OCI-LY7 (cell line): Measurements from ENCODE around the gene SPCS1. TPM values are rescaled to one million over a fixed set of nuclear protein-coding genes. Genes with fewer than 3 reads are reported as not detected.
A peak's percentile ranks its signal among the peaks of the same experiment; 100 is the strongest.

Experiments
- BruUV-seq: library from RNA; stranded (reverse); fragments of 400-500 nt; replicated peaks from 2 replicates; lab custom pipeline; 2021; lab: Mats Ljungman, UMichigan
- CTCF ChIA-PET: fragments of 300-600 bp; sonication (Branson Sonifier 250); formaldehyde crosslinking; loops from one replicate; lab custom pipeline; 2022; ENCODE audit warnings: antibody characterized with exemption; ENCODE audit not compliant: unreplicated experiment; lab: Charles Lee
- POLR2A ChIA-PET: fragments of 300-600 bp; sonication (Branson Sonifier 250); formaldehyde crosslinking; loops from one replicate; lab custom pipeline; 2022; ENCODE audit warnings: antibody characterized with exemption; lab: Charles Lee
- DNase-seq: peaks from one replicate; pipeline ENCODE4 v3.0.0-alpha.2; 2015; ENCODE audit warnings: low spot score
- H2AFZ ChIP-seq: fragments of 200-600 bp; sonication (generic), shearing (Covaris generic); 2 replicates; pipeline ENCODE4 v1.6.1; 2014; ENCODE audit warnings: mild to moderate bottlenecking, antibody characterized with exemption, low read length, moderate library complexity
- H3K27ac ChIP-seq: fragments of 200-600 bp; sonication (generic); 2 replicates; pipeline ENCODE4 v1.5.1; 2014; ENCODE audit warnings: mixed run types, low read depth, mild to moderate bottlenecking, moderate library complexity, low read length, inconsistent platforms; ENCODE audit not compliant: poor library complexity, severe bottlenecking
- H3K36me3 ChIP-seq: fragments of 200-600 bp; sonication (generic); 2 replicates; pipeline ENCODE4 v1.6.1; 2014; ENCODE audit warnings: mild to moderate bottlenecking, antibody characterized with exemption, low read length, moderate library complexity, mixed read lengths; ENCODE audit not compliant: insufficient read depth
- H3K4me1 ChIP-seq: fragments of 200-600 bp; sonication (generic); 2 replicates; pipeline ENCODE4 v1.5.1; 2014; ENCODE audit warnings: mild to moderate bottlenecking, low read length; ENCODE audit not compliant: insufficient read depth, poor library complexity, severe bottlenecking
- H3K4me2 ChIP-seq: fragments of 200-600 bp; sonication (generic); 2 replicates; pipeline ENCODE4 v1.6.1; 2014; ENCODE audit warnings: mild to moderate bottlenecking, low read length
- H3K4me3 ChIP-seq: fragments of 200-600 bp; sonication (generic); 2 replicates; pipeline ENCODE4 v1.5.1; 2014; ENCODE audit warnings: mild to moderate bottlenecking, low read depth, low read length; ENCODE audit not compliant: poor library complexity, severe bottlenecking
- H3K79me2 ChIP-seq: fragments of 200-600 bp; sonication (generic); 2 replicates; pipeline ENCODE4 v1.6.1; 2016; ENCODE audit warnings: low read depth, mild to moderate bottlenecking, low read length, moderate library complexity, mixed read lengths; ENCODE audit not compliant: insufficient read depth
- H3K9me2 ChIP-seq: fragments of 200-600 bp; sonication (generic); 2 replicates; pipeline ENCODE4 v1.6.1; 2016; ENCODE audit warnings: mild to moderate bottlenecking, low read length, mixed read lengths; ENCODE audit not compliant: insufficient read depth
- H3K9me3 ChIP-seq: fragments of 200-600 bp; sonication (generic); 2 replicates; pipeline ENCODE4 v1.6.1; 2014; ENCODE audit warnings: mild to moderate bottlenecking, mixed run types, low read length, mixed read lengths
- H4K20me1 ChIP-seq: fragments of 200-600 bp; sonication (generic); 2 replicates; pipeline ENCODE4 v1.6.1; 2014; ENCODE audit warnings: mild to moderate bottlenecking, antibody characterized with exemption, low read length, moderate library complexity, mixed read lengths; ENCODE audit not compliant: insufficient read depth
- EZH2phosphoT487 ChIP-seq: fragments of 200-600 bp; sonication (generic); IDR thresholded peaks from 2 replicates; pipeline ENCODE4 v1.6.1; 2018; ENCODE audit warnings: low read depth, borderline replicate concordance, mild to moderate bottlenecking, mixed run types, antibody characterized with exemption, low read length, moderate library complexity, mixed read lengths
- intact Hi-C: fragments of 100-400 bp; cut with micrococcal nuclease; formaldehyde crosslinking; loops from one replicate; pipeline ENCODE4 v1.10.0; 2022; ENCODE audit not compliant: unreplicated experiment
- total RNA-seq, 2 experiments: library from RNA; depleted of rRNA in 1 of 2; stranded (reverse); fragments of >200 nt in 1 of 2; shearing (Covaris generic) in 1 of 2; gene quantifications; 2 replicates each; pipeline ENCODE4 v1.2.3, GENCODE V29; 2014 to 2022
- TF ChIP-seq, protein P1 (sequence below): fragments of 200-600 bp; sonication (generic); conservative IDR thresholded peaks from 2 replicates; pipeline ENCODE4 v1.5.1; 2014; ENCODE audit warnings: mild to moderate bottlenecking, antibody characterized with exemption, low read length, moderate library complexity, mixed read lengths

Gene SPCS1
- total RNA-seq, 2 experiments from 2014 or later, result 58.1 to 81.6 TPM

DNA sequence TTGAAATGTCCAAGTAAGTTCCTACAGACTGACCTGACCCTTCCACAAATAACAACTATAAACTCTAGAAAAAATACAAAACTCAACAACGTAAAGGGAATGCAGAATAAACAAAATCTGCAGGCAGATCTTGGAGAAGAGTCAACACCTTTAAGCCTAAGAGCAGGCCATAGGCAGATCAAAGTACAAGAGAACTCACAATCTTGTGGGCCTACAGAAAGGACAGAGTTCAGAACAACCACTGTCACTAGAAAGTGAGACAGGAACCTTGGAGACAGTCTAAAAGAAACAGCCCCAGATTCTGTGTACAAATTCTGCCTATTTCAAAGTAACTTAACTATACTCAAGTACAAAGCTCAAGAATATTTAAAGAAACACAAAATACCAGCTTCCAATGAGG lies 33.8 kb downstream of the SPCS1 start:
- peaks cover 89% of the 10 kb centered on the region for H3K36me3 ChIP-seq
- TF ChIP-seq, protein P1, sequence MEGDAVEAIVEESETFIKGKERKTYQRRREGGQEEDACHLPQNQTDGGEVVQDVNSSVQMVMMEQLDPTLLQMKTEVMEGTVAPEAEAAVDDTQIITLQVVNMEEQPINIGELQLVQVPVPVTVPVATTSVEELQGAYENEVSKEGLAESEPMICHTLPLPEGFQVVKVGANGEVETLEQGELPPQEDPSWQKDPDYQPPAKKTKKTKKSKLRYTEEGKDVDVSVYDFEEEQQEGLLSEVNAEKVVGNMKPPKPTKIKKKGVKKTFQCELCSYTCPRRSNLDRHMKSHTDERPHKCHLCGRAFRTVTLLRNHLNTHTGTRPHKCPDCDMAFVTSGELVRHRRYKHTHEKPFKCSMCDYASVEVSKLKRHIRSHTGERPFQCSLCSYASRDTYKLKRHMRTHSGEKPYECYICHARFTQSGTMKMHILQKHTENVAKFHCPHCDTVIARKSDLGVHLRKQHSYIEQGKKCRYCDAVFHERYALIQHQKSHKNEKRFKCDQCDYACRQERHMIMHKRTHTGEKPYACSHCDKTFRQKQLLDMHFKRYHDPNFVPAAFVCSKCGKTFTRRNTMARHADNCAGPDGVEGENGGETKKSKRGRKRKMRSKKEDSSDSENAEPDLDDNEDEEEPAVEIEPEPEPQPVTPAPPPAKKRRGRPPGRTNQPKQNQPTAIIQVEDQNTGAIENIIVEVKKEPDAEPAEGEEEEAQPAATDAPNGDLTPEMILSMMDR, result no peak
- TF ChIP-seq EZH2phosphoT487, result no peak

DNA sequence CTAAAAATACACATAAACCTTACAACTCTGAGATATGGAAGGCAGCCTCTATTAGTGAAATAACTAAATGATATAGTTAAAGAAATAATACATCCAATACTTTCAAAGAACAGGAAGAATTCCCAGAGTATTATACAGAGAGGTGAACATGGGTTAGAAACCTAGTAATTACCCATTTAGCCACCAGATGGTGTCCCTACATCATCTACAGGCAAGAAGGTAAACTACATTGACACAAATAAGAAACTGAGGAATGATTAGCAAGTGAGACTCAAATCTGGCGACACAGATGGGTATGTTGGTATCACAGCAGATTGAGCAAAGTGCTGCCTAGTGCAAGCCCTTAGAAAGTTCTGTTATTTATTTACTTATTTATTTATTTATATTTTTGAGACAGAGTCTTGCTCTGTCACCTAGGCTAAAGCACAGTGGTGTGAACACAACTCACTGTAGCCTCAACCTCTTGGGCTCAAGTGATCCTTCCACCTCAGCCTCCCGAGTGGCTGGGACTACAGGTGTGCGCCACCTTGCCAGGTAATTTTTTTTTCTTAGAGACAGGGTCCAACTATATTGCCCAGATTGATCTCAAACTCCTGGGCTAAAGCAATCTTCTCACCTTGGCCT lies 36.6 kb downstream of the SPCS1 start:
- Histone ChIP-seq H3K4me3 (no peak overlapping the region), H3K27ac (no peak overlapping the region), H2AFZ (no peak overlapping the region), H4K20me1 (no peaks in the 10 kb centered on the region), H3K9me3 (no peaks in the 10 kb centered on the region), H3K4me2 (no peak overlapping the region), H3K36me3 (peaks cover 87% of the 10 kb centered on the region), H3K4me1 (no peaks in the 10 kb centered on the region), H3K9me2 (no peaks in the 10 kb centered on the region), H3K79me2 (no peaks in the 10 kb centered on the region)
- peak; percentile 48 for DNase-seq
- TSS peak; percentile 53 for BruUV-seq
- POLR2A ChIA-PET, result interaction anchor here (1.1 kb wide), 1 partner anchor 29 kb away, joined by 3 read pairs; the partner anchor contains the start of gene NEK4
- TF ChIP-seq EZH2phosphoT487, result no peak
- TF ChIP-seq, protein P1, result peak; percentile 85
- CTCF ChIA-PET, result no interaction called here
- intact Hi-C loops, result loop anchor here (2.0 to 5.0 kb wide), 2 partner anchors 78 to 330 kb away; no protein-coding TSS in a partner anchor

More for the DNA sequence above, 33.8 kb downstream of the SPCS1 start:
- no peak for DNase-seq
- Histone ChIP-seq H3K4me3 (no peak overlapping the region), H3K4me1 (no peaks in the 10 kb centered on the region), H3K4me2 (no peak overlapping the region), H2AFZ (no peak overlapping the region), H4K20me1 (no peaks in the 10 kb centered on the region), H3K9me3 (no peaks in the 10 kb centered on the region), H3K9me2 (no peaks in the 10 kb centered on the region), H3K79me2 (no peaks in the 10 kb centered on the region), H3K27ac (no peak overlapping the region)
- intact Hi-C loops, result loop anchor here (5.0 kb wide), 1 partner anchor 333 kb away; no protein-coding TSS in a partner anchor
- POLR2A ChIA-PET, result interaction anchor here (0.7 kb wide), 1 partner anchor 13 kb away, joined by 3 read pairs; no protein-coding TSS in a partner anchor
- CTCF ChIA-PET, result no interaction called here
- BruUV-seq, result no TSS peak

DNA sequence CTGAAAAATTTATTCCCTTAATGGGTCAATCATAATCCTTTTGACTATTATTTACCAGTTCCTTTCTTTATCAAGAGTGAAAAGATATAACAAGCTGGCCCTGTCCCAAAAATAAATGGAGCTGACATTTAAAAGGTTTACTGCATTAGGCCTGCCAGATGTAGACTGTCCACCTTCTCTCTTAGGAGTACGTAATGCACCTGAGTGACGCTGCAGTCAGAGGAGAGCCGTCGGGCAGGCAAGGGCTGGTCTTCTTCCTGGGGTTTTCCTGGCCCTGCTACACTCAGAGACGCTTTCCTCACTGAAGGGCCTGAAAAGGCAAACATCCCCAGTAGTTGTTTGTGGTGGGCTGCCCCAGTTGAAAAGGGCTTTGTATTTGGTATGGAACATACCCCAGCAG lies 37.2 kb downstream of the SPCS1 start:
- no peak overlapping the region for H3K4me3 ChIP-seq
- peaks cover 82% of the 10 kb centered on the region for H3K36me3 ChIP-seq
- no peak overlapping the region for H3K4me2 ChIP-seq
- no peaks in the 10 kb centered on the region for H3K79me2 ChIP-seq
- no peaks in the 10 kb centered on the region for H3K4me1 ChIP-seq
- TF ChIP-seq, protein P1, result no peak
- no peak for TF ChIP-seq EZH2phosphoT487
- H3K9me2 ChIP-seq, result no peaks in the 10 kb centered on the region
- H3K9me3 ChIP-seq, result no peaks in the 10 kb centered on the region
- BruUV-seq, result no TSS peak
- H4K20me1 ChIP-seq, result no peaks in the 10 kb centered on the region
- DNase-seq, result no peak
- ChIA-PET CTCF (no interaction called here), POLR2A (interaction anchor here (0.6 to 1.1 kb wide), 2 partner anchors 15 to 28 kb away, joined by 3 to 6 read pairs; partner anchors contain the start of gene NEK4)
- no peak overlapping the region for H2AFZ ChIP-seq
- no peak overlapping the region for H3K27ac ChIP-seq
- intact Hi-C loops, result loop anchor here (2.0 to 5.0 kb wide), 2 partner anchors 78 to 329 kb away; no protein-coding TSS in a partner anchor
